Upper lobe of right lung (tissue), 1 donor: ENCODE results near the gene RASL10B. TPM values are rescaled to one million over a fixed set of nuclear protein-coding genes. Genes with fewer than 3 reads are reported as not detected.

Source experiments
- ATAC-seq: fragments of 200-7000 bp; cut with Tn5 transposase; one replicate; pipeline ENCODE4 v1.9.1; 2020; ENCODE audit warnings: mild to moderate bottlenecking, moderate library complexity
- DNase-seq: peaks from one replicate; pipeline ENCODE4 v3.0.0-alpha.2; 2020
- H3K27ac ChIP-seq: fragments of 200-600 bp; one replicate; pipeline ENCODE4 v1.8.0; 2022
- H3K27me3 ChIP-seq: fragments of 200-600 bp; one replicate; pipeline ENCODE4 v1.8.0; 2022; ENCODE audit warnings: mild to moderate bottlenecking
- H3K36me3 ChIP-seq: fragments of 200-600 bp; one replicate; pipeline ENCODE4 v1.8.0; 2022
- H3K4me1 ChIP-seq: fragments of 200-600 bp; one replicate; pipeline ENCODE4 v1.8.0; 2022
- H3K4me3 ChIP-seq: fragments of 200-600 bp; one replicate; pipeline ENCODE4 v1.8.0; 2022; ENCODE audit warnings: mild to moderate bottlenecking
- H3K9me3 ChIP-seq: fragments of 200-600 bp; one replicate; pipeline ENCODE4 v1.8.0; 2022
- intact Hi-C: fragments of 100-400 bp; cut with DNase I; formaldehyde crosslinking; loops from one replicate; pipeline ENCODE4 v1.11.0; 2022
- total RNA-seq: library from RNA; stranded (reverse); fragmentation: NEBNext Ultra II Directional; extraction: Animal tissue kit (Norgen Biotek cat#: 25700); gene quantifications from one replicate; pipeline ENCODE4 v1.2.1, GENCODE V29; 2021
- TF ChIP-seq, protein P1 (sequence below): fragments of 200-600 bp; IDR thresholded peaks from one replicate; pipeline ENCODE4 v1.8.0; 2022; ENCODE audit warnings: antibody characterized with exemption
- donor health status: DM: no; HTN: yes; CAD: no; lungs with severe emphysema.

RASL10B gene
- total RNA-seq, 1 donor from 2014 or later, result 2.2 TPM

DNA sequence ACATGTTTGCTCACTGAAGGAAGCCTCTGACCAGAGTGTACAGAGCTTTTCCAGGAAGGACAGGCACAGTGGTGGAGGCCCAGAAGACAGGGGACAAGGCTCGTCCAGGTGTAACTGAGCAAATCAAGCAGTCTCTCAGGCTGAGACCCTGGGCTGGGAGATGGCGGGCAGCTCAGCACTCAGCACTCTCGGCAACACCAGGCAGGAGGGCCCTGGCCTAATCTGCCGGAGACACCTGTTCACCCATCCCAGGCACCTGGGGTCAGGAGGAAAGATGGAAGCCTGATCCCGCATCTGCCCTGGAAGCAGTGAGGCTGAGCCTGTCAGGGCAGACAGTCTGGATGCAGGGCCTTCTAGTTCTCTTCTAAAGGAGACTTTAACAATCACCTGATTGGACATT is 4.8 kb downstream of the RASL10B start:
- no peaks in the 10 kb centered on the region for H3K9me3 ChIP-seq
- H3K27me3 ChIP-seq, result peaks cover 16% of the 10 kb centered on the region
- TF ChIP-seq, protein P1, sequence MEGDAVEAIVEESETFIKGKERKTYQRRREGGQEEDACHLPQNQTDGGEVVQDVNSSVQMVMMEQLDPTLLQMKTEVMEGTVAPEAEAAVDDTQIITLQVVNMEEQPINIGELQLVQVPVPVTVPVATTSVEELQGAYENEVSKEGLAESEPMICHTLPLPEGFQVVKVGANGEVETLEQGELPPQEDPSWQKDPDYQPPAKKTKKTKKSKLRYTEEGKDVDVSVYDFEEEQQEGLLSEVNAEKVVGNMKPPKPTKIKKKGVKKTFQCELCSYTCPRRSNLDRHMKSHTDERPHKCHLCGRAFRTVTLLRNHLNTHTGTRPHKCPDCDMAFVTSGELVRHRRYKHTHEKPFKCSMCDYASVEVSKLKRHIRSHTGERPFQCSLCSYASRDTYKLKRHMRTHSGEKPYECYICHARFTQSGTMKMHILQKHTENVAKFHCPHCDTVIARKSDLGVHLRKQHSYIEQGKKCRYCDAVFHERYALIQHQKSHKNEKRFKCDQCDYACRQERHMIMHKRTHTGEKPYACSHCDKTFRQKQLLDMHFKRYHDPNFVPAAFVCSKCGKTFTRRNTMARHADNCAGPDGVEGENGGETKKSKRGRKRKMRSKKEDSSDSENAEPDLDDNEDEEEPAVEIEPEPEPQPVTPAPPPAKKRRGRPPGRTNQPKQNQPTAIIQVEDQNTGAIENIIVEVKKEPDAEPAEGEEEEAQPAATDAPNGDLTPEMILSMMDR, result no peak
- intact Hi-C loops, result no loop called here
- no peak overlapping the region for H3K4me3 ChIP-seq
- H3K4me1 ChIP-seq, result peaks cover 6% of the 10 kb centered on the region
- DNase-seq, result no peak
- H3K27ac ChIP-seq, result no peak overlapping the region
- no peaks in the 10 kb centered on the region for H3K36me3 ChIP-seq
- no peak for ATAC-seq

DNA sequence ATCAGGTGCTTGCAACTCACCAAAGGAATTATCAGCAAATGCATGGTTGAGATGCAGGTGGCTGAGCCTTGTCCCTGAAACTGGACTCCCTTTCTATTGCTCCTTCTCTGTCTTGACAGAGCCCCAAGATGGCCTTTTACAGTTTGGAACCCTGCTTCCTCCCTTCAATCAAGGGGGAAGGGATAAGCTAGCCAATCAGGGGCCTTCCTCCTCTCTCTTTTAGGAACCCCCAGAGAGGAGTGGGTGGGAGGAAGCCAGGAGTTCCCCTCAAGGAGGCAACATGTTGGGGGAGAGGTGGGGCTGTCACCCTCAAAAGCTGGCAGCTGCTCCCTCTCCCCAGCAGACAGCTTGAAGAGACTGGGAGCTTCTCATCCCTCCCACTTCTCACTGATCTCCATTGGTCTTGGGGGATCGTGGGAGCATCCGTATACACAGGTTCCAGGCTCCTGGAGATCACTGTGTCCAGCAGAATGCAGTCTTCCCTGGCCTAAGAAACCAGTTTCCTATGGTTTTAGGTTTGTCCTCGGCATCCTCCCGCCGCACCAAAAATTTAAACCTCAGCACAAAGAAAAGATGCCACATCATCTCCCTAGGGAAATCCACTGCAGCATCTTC is 7.2 kb downstream of the RASL10B start:
- Histone ChIP-seq H3K27me3 (peaks cover 40% of the 10 kb centered on the region), H3K4me1 (peaks cover 8% of the 10 kb centered on the region), H3K4me3 (no peak overlapping the region), H3K27ac (no peak overlapping the region), H3K36me3 (no peaks in the 10 kb centered on the region), H3K9me3 (no peaks in the 10 kb centered on the region)
- DNase-seq (no peak), ATAC-seq (no peak)
- TF ChIP-seq, protein P1, result no peak
- intact Hi-C loops, result no loop called here

DNA sequence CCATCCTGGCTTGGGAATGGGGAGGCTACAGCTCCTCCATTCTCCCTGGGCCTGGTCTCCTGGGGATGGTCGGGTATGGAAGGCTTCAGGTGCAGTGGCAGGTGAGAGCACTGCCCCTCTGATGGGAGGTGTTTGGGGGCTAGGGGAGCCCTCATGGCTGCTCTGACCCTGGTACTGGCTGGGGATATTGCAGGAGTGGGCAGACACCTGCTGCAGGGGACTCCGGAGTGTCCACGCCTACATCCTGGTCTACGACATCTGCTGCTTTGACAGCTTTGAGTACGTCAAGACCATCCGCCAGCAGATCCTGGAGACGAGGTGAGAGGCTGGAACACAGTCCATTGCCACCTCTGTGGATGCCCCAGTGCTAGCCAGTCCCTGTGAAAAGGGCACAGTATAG is 8.8 kb downstream of the RASL10B start:
- no peak overlapping the region for H3K27ac ChIP-seq
- intact Hi-C loops, result loop anchor here (10.0 kb wide), 1 partner anchor 125 kb away; no protein-coding TSS in a partner anchor
- peaks cover 44% of the 10 kb centered on the region for H3K27me3 ChIP-seq
- peaks cover 8% of the 10 kb centered on the region for H3K4me1 ChIP-seq
- TF ChIP-seq, protein P1, result no peak
- ATAC-seq, result no peak
- no peak for DNase-seq
- H3K9me3 ChIP-seq, result no peaks in the 10 kb centered on the region
- no peaks in the 10 kb centered on the region for H3K36me3 ChIP-seq
- no peak overlapping the region for H3K4me3 ChIP-seq

DNA sequence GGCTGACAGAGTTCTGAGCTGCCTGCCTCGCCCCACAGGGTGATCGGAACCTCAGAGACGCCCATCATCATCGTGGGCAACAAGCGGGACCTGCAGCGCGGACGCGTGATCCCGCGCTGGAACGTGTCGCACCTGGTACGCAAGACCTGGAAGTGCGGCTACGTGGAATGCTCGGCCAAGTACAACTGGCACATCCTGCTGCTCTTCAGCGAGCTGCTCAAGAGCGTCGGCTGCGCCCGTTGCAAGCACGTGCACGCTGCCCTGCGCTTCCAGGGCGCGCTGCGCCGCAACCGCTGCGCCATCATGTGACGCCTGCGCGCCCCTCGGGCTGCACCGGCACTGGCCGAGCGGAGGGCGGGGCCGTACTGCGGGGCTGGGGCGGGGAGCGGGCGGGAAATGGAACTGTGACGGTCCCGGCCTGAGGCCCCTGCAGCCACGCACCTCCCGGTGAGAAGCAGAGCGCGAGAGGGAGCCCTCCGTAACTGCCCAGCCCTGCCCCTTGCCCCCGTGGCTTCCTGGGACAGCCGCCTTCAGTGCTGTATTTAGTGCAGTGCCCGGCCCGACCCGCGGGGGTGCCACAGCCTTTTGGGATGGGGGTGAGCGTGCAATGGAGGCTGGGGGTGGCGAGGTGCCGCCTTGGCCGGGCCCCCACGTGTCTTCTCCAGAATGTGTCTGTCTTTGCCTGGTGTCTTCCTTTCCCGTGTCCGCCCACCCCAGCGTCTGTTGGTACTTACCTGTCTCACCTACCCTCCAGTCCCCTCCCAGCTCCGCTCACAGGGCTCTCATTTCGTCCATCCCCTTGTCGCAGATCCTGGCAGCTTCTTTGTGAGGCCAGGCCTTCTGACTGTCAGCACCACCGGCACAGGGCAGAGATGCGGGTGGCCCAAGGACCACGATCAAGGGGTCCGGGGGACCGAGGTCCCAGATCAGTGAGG is 9.8 kb downstream of the RASL10B start:
- no peak for DNase-seq
- intact Hi-C loops, result loop anchor here (10.0 kb wide), 1 partner anchor 126 kb away; no protein-coding TSS in a partner anchor

DNA sequence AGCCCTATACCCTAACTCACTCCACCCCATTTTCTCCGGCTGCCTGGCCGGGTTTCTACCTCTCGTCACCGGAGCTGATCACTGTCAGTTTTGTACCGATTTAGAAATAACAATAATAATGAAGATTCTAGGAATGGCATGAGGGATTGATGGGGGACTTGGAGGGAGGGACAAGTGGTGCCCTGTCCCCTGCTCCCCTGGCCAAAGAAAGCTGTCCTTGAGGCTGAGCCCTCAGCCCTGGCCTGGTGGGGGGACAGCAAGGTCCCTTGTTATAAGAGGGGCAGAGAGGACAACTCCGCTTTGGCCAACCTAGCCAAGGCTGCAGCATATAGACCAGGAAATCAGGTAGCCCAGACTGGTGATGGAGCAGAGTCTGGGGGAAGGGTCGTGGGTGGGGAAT is 11.1 kb downstream of the RASL10B start:
- no peaks in the 10 kb centered on the region for H3K36me3 ChIP-seq
- ATAC-seq, result no peak
- intact Hi-C loops, result loop anchor here (10.0 kb wide), 1 partner anchor 128 kb away; no protein-coding TSS in a partner anchor
- no peak overlapping the region for H3K4me3 ChIP-seq
- peaks cover 8% of the 10 kb centered on the region for H3K4me1 ChIP-seq
- no peaks in the 10 kb centered on the region for H3K9me3 ChIP-seq
- TF ChIP-seq, protein P1, result no peak
- no peak for DNase-seq
- H3K27ac ChIP-seq, result no peak overlapping the region
- H3K27me3 ChIP-seq, result peaks cover 44% of the 10 kb centered on the region

More for the DNA sequence above, 9.8 kb downstream of the RASL10B start:
- H3K27ac ChIP-seq, result no peak overlapping the region
- H3K4me1 ChIP-seq, result peaks cover 8% of the 10 kb centered on the region
- H3K27me3 ChIP-seq, result peaks cover 44% of the 10 kb centered on the region
- no peaks in the 10 kb centered on the region for H3K36me3 ChIP-seq
- ATAC-seq, result peak; percentile 51
- H3K9me3 ChIP-seq, result no peaks in the 10 kb centered on the region
- H3K4me3 ChIP-seq, result peak overlapping the region; percentile 21
- TF ChIP-seq, protein P1, result no peak
